SKM-1 treated with dmso at 0.1 percent for 144 hours (cell line): ENCODE results near the gene HBZ.
"Not testable (repeated sequence)": the region's sequence is repeated elsewhere in the genome, so short reads cannot be mapped to it uniquely, and the experiment has no call there.

Source experiments
- DNase-seq: peaks from one replicate; lab custom pipeline; 2025; ENCODE audit not compliant: unreplicated experiment; lab: John Stamatoyannopoulos, UW

HBZ gene

GRCh38 chr16:164134-164823 is 11.8 kb downstream of the HBZ start:
- not testable (repeated sequence) for DNase-seq

DNA sequence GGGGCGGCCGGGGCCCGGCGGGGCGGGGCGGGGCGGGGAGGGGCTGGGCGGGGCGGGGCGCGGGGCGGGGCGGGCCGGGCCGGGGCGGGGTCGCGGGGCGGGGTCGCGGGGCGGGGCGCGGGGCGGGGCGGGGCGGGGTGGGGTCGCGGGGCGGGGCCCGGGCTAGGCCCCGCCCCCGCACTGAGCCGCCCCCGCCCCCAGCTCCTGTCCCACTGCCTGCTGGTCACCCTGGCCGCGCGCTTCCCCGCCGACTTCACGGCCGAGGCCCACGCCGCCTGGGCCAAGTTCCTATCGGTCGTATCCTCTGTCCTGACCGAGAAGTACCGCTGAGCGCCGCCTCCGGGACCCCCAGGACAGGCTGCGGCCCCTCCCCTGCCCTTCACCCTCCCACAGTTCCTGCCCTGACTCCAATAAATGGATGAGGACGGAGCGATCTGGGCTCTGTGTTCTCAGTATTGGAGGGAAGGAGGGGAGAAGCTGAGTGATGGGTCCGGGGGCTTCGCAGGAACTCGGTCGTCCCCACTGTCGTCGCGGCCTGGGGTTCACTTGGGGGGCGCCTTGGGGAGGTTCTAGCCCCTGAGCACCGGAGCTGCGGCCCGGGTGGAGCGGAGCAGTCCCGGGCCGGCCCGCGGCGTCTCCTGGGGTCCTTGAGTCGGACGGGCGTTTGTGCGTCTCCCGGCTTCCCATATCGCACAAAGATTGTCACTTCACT is 12.5 kb downstream of the HBZ start:
- no peak for DNase-seq

DNA sequence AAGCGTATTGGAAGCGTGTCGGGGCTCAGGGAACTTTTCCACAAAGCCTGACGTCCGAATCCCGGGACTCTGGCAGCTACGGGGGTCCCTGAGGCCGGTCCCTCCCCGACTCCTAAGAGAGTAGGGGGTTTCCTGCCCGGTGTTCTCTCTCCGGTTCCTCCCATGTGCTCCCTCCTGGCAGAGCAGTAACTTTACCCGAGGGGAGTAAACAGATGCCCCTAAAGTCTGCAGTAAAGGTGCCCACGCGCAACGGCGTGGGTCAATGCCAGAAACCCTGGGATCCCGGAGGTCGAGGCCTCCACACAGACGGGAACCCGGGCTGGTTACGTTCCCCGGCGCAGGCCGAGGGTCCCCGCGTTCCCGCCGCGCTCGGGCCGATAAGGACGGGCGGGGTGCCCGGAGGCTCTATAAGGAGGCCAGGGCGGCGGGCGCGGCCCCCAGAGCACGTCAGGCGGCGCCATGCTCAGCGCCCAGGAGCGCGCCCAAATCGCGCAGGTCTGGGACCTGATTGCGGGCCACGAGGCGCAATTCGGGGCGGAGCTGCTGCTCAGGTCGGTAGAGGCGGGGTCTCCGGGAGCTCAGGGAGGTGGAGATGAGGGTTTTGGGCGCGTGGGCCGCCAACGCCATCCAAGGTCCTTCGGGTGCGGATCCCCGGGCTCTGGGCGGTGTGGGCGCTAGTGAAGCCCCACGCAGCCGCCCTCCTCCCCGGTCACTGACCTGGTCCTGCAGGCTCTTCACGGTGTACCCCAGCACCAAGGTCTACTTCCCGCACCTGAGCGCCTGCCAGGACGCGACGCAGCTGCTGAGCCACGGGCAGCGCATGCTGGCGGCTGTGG is 13.3 kb downstream of the HBZ start, which contains the start of gene HBM:
Gene HBM, plus strand, starts transcription at position 440 of the 836 bp plus-strand sequence. Its CDS starts 20 bp downstream, at position 460.
- no peak for DNase-seq

GRCh38 chr16:166375-167121 is 14.1 kb downstream of the HBZ start:
- DNase-seq: no peak

DNA sequence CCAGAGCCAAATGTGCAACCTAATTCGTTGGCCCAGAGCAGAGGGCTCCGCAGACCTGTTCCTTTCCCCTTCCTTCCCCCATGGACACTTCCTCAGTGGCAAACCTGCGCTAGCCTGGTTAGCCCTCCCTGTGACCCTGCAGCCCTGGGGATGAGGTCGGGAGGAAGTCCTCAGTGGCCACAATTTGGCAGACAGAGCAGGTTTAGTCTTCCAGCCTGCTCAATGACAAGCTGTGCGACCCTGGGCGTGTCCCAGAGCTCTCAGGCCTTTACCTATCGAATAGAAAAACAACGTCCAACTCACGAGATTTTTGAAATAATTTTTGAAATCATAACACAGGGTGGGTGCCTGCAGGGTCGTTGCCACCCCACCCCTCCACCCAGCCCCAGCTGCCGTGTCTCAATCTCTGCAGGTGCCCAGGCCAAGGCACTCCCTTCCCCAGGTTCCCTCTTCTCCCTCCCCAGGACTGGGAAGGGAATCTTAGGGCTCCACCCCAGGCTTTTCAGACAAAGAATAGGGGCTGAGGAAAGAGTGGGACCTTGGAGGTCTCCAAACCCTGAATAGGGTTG is 14.8 kb downstream of the HBZ start:
- DNase-seq: no peak

GRCh38 chr16:168424-168823 is 16.0 kb downstream of the HBZ start:
- DNase-seq: no peak

DNA sequence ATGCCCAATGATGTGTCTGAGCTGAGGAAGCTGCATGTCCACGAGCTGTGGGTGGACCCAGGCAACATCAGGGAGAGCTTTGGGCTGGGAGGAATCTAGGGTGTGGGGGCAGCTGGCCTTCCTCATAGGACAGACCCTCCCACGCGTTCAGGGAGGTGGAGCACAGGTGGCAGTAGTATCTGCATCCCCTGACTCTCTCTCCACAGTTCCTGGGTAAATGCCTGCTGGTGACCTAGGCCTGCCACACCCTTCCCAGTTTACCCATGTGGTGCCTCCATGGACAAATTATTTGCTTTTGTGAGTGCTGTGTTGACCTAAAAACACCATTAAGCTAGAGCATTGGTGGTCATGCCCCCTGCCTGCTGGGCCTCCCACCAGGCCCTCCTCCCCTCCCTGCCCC is 16.6 kb downstream of the HBZ start:
- no peak for DNase-seq

DNA sequence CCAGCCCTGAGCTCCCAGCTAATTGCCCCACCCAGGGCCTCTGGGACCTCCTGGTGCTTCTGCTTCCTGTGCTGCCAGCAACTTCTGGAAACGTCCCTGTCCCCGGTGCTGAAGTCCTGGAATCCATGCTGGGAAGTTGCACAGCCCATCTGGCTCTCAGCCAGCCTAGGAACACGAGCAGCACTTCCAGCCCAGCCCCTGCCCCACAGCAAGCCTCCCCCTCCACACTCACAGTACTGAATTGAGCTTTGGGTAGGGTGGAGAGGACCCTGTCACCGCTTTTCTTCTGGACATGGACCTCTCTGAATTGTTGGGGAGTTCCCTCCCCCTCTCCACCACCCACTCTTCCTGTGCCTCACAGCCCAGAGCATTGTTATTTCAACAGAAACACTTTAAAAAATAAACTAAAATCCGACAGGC is 17.7 kb downstream of the HBZ start:
- DNase-seq: not testable (repeated sequence)

DNA sequence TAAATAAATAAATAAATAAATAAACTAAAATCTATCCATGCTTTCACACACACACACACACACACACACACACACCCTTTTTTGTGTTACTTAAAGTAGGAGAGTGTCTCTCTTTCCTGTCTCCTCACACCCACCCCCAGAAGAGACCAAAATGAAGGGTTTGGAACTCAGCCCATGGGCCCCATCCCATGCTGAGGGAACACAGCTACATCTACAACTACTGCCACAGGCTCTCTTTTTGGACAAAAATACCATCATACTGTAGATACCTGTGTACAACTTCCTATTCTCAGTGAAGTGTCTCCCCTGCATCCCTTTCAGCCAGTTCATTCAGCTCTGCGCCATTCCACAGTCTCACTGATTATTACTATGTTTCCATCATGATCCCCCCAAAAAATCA is 18.3 kb downstream of the HBZ start:
- no peak for DNase-seq

GRCh38 chr16:172374-172941 is 20.0 kb downstream of the HBZ start, which contains the start of gene HBA2:
Gene HBA2 (plus strand): TSS chr16:172876. CDS start chr16:172913, 37 bp downstream.
- DNase-seq: not testable (repeated sequence)

DNA sequence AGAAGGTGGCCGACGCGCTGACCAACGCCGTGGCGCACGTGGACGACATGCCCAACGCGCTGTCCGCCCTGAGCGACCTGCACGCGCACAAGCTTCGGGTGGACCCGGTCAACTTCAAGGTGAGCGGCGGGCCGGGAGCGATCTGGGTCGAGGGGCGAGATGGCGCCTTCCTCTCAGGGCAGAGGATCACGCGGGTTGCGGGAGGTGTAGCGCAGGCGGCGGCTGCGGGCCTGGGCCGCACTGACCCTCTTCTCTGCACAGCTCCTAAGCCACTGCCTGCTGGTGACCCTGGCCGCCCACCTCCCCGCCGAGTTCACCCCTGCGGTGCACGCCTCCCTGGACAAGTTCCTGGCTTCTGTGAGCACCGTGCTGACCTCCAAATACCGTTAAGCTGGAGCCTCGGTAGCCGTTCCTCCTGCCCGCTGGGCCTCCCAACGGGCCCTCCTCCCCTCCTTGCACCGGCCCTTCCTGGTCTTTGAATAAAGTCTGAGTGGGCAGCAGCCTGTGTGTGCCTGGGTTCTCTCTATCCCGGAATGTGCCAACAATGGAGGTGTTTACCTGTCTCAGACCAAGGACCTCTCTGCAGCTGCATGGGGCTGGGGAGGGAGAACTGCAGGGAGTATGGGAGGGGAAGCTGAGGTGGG is 20.9 kb downstream of the HBZ start:
- DNase-seq: not testable (repeated sequence)

- not testable (repeated sequence) for DNase-seq
Measured at GRCh38 chr16:173928-174769, 21.7 kb downstream of the HBZ start.

DNA sequence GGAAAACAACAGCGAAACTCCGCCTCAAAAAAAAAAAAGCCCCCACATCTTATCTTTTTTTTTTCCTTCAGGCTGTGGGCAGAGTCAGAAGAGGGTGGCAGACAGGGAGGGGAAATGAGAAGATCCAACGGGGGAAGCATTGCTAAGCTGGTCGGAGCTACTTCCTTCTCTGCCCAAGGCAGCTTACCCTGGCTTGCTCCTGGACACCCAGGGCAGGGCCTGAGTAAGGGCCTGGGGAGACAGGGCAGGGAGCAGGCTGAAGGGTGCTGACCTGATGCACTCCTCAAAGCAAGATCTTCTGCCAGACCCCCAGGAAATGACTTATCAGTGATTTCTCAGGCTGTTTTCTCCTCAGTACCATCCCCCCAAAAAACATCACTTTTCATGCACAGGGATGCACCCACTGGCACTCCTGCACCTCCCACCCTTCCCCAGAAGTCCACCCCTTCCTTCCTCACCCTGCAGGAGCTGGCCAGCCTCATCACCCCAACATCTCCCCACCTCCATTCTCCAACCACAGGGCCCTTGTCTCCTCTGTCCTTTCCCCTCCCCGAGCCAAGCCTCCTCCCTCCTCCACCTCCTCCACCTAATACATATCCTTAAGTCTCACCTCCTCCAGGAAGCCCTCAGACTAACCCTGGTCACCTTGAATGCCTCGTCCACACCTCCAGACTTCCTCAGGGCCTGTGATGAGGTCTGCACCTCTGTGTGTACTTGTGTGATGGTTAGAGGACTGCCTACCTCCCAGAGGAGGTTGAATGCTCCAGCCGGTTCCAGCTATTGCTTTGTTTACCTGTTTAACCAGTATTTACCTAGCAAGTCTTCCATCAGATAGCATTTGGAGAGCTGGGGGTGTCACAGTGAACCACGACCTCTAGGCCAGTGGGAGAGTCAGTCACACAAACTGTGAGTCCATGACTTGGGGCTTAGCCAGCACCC is 22.8 kb downstream of the HBZ start:
- DNase-seq: no peak

DNA sequence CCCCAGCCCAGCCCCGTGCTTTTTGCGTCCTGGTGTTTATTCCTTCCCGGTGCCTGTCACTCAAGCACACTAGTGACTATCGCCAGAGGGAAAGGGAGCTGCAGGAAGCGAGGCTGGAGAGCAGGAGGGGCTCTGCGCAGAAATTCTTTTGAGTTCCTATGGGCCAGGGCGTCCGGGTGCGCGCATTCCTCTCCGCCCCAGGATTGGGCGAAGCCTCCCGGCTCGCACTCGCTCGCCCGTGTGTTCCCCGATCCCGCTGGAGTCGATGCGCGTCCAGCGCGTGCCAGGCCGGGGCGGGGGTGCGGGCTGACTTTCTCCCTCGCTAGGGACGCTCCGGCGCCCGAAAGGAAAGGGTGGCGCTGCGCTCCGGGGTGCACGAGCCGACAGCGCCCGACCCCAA is 23.6 kb downstream of the HBZ start:
- not testable (repeated sequence) for DNase-seq

DNA sequence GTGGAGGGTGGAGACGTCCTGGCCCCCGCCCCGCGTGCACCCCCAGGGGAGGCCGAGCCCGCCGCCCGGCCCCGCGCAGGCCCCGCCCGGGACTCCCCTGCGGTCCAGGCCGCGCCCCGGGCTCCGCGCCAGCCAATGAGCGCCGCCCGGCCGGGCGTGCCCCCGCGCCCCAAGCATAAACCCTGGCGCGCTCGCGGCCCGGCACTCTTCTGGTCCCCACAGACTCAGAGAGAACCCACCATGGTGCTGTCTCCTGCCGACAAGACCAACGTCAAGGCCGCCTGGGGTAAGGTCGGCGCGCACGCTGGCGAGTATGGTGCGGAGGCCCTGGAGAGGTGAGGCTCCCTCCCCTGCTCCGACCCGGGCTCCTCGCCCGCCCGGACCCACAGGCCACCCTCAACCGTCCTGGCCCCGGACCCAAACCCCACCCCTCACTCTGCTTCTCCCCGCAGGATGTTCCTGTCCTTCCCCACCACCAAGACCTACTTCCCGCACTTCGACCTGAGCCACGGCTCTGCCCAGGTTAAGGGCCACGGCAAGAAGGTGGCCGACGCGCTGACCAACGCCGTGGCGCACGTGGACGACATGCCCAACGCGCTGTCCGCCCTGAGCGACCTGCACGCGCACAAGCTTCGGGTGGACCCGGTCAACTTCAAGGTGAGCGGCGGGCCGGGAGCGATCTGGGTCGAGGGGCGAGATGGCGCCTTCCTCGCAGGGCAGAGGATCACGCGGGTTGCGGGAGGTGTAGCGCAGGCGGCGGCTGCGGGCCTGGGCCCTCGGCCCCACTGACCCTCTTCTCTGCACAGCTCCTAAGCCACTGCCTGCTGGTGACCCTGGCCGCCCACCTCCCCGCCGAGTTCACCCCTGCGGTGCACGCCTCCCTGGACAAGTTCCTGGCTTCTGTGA is 24.3 kb downstream of the HBZ start, which contains the start of gene HBA1:
Gene HBA1, plus strand, starts transcription at position 204 of the 906 bp plus-strand sequence. Its CDS starts 37 bp downstream, at position 241.
- not testable (repeated sequence) for DNase-seq

- DNase-seq: peak; percentile 100
Measured at GRCh38 chr16:177394-177822, 25.0 kb downstream of the HBZ start.
